Common myeloid progenitor, CD34-positive (primary cell): ENCODE measurements around the gene NOL4L.

ENCODE experiments used
- CTCF ChIA-PET: fragments of 350-600 bp; sonication (Branson Sonifier 250); formaldehyde crosslinking; loops from one replicate; lab custom pipeline; 2021; ENCODE audit warnings: antibody characterized with exemption; lab: Charles Lee
- POLR2A ChIA-PET: fragments of 350-600 bp; sonication (Branson Sonifier 250); formaldehyde crosslinking; loops from one replicate; lab custom pipeline; 2021; ENCODE audit warnings: antibody characterized with exemption; lab: Charles Lee
- DNase-seq, 3 donors: peaks; one replicate each; pipeline versions ENCODE4 v3.0.0 to v3.0.0-alpha.2; 2013
- H3K27ac ChIP-seq, 2 experiments: 1 replicate in 1 of 2; 2 replicates in 1 of 2; pipeline ENCODE4 v1.7.0; 2013; ENCODE audit warnings: inconsistent platforms in 2 of 2, low read length in 2 of 2, mild to moderate bottlenecking in 2 of 2, low read depth in 1 of 2, moderate library complexity in 1 of 2; ENCODE audit not compliant: severe bottlenecking in 2 of 2, insufficient read depth in 1 of 2, poor library complexity in 1 of 2
- H3K27me3 ChIP-seq, 5 experiments: replicated peaks in 2 of 5; 1 replicate in 3 of 5; 2 replicates in 2 of 5; pipeline versions ENCODE4 v1.6.1 to v1.7.0; 2013; ENCODE audit warnings: low read length in 4 of 5, mild to moderate bottlenecking in 2 of 5, moderate library complexity in 2 of 5, inconsistent platforms in 1 of 5; ENCODE audit not compliant: insufficient read depth in 5 of 5, control insufficient read depth in 4 of 5
- H3K36me3 ChIP-seq, 4 experiments: 1 replicate in 2 of 4; 2 replicates in 2 of 4; pipeline versions ENCODE4 v1.6.1 to v1.7.0; 2013; ENCODE audit warnings: low read length in 3 of 4, control low read depth in 1 of 4, mild to moderate bottlenecking in 1 of 4; ENCODE audit not compliant: control insufficient read depth in 4 of 4, insufficient read depth in 4 of 4
- H3K4me1 ChIP-seq, 4 experiments: 1 replicate in 3 of 4; 2 replicates in 1 of 4; pipeline versions ENCODE4 v1.6.1 to v1.7.1; 2013; ENCODE audit warnings: low read length in 3 of 4, mild to moderate bottlenecking in 3 of 4, control low read depth in 1 of 4, inconsistent platforms in 1 of 4, moderate library complexity in 1 of 4; ENCODE audit not compliant: control insufficient read depth in 4 of 4, insufficient read depth in 4 of 4; ENCODE audit errors: control extremely low read depth in 1 of 4
- H3K4me3 ChIP-seq, 7 experiments: 1 replicate in 4 of 7; 2 replicates in 3 of 7; pipeline versions ENCODE4 v1.5.1 to v1.7.0; 2013; ENCODE audit warnings: mild to moderate bottlenecking in 7 of 7, low read length in 6 of 7, moderate library complexity in 6 of 7, inconsistent platforms in 2 of 7, low read depth in 2 of 7, control low read depth in 1 of 7; ENCODE audit not compliant: insufficient read depth in 4 of 7, control insufficient read depth in 1 of 7; ENCODE audit errors: extremely low read depth in 1 of 7
- H3K9me3 ChIP-seq, 5 experiments: 1 replicate in 4 of 5; 2 replicates in 1 of 5; pipeline versions ENCODE4 v1.6.1 to v1.7.1; 2013; ENCODE audit warnings: low read length in 4 of 5, mild to moderate bottlenecking in 2 of 5, inconsistent platforms in 1 of 5, low read depth in 1 of 5, moderate library complexity in 1 of 5; ENCODE audit not compliant: control insufficient read depth in 4 of 5, insufficient read depth in 2 of 5; ENCODE audit errors: control extremely low read depth in 1 of 5
- WGBS: methylation state at CpG from one replicate; pipeline ENCODE4 v1.1.5; 2013; ENCODE audit not compliant: insufficient coverage; 5-methylcytosine and 5-hydroxymethylcytosine counted together

Gene NOL4L

GRCh38 chr20:32457479-32457986, 127.6 kb downstream of the NOL4L start:
- WGBS: 19% methylated on average over 24 of the region's 29 CpGs
- DNase-seq: peak in 2 of 3 donors; percentile 35 to 44
- Histone ChIP-seq H3K27me3 (no peaks in the 10 kb centered on the region), H3K4me1 (peaks cover 0 to 24% (median 23%) of the 10 kb centered on the region in 4 experiments), H3K36me3 (peaks cover 2 to 67% (median 38%) of the 10 kb centered on the region in 4 experiments), H3K9me3 (no peaks in the 10 kb centered on the region), H3K4me3 (peak overlapping the region in 3 of 7 experiments; percentile 30 to 44 (median 40)), H3K27ac (no peak overlapping the region)
- CTCF ChIA-PET: interaction anchor here (0.9 to 2.8 kb wide), 10 partner anchors 8 to 52 kb away, joined by 3 to 16 read pairs (median 6); no protein-coding TSS in a partner anchor
- POLR2A ChIA-PET: interaction anchor here (0.6 to 1.1 kb wide), 2 partner anchors 190 to 215 kb away, joined by 3 to 4 read pairs; no protein-coding TSS in a partner anchor

- Histone ChIP-seq H3K4me3 (peak overlapping the region in 2 of 7 experiments; percentile 30 to 40), H3K27me3 (no peaks in the 10 kb centered on the region), H3K9me3 (no peaks in the 10 kb centered on the region), H3K36me3 (peaks cover 2 to 69% (median 42%) of the 10 kb centered on the region in 4 experiments), H3K4me1 (peaks cover 0 to 29% (median 28%) of the 10 kb centered on the region in 4 experiments), H3K27ac (no peak overlapping the region)
- DNase-seq: peak in 2 of 3 donors; percentile 55 to 59
- ChIA-PET POLR2A (interaction anchor here (1.1 kb wide), 1 partner anchor 191 kb away, joined by 4 read pairs; no protein-coding TSS in a partner anchor), CTCF (interaction anchor here (0.7 to 4.7 kb wide), 13 partner anchors 9 to 121 kb away, joined by 3 to 23 read pairs (median 4); no protein-coding TSS in a partner anchor)
- 28% methylated on average over 32 of the region's 36 CpGs for WGBS
Observed at GRCh38 chr20:32456869-32457478, 128.2 kb downstream of the NOL4L start.

GRCh38 chr20:32455901-32456701, 129.0 kb downstream of the NOL4L start:
- 96% methylated on average over 33 of the region's 35 CpGs for WGBS
- Histone ChIP-seq H3K27me3 (no peaks in the 10 kb centered on the region), H3K4me3 (no peak overlapping the region), H3K9me3 (no peaks in the 10 kb centered on the region), H3K27ac (no peak overlapping the region), H3K4me1 (peaks cover 0 to 37% (median 32%) of the 10 kb centered on the region in 4 experiments), H3K36me3 (peaks cover 2 to 72% (median 45%) of the 10 kb centered on the region in 4 experiments)
- DNase-seq: no peak
- ChIA-PET CTCF (interaction anchor here (0.7 to 4.7 kb wide), 9 partner anchors 10 to 183 kb away, joined by 3 to 23 read pairs (median 3); no protein-coding TSS in a partner anchor), POLR2A (no interaction called here)

GRCh38 chr20:32455171-32455900, 129.8 kb downstream of the NOL4L start:
- no peak overlapping the region for H3K4me3 ChIP-seq
- H3K27me3 ChIP-seq: no peaks in the 10 kb centered on the region
- CTCF ChIA-PET: interaction anchor here (0.9 to 4.7 kb wide), 6 partner anchors 10 to 183 kb away, joined by 3 to 23 read pairs (median 4); no protein-coding TSS in a partner anchor
- DNase-seq: no peak
- no peaks in the 10 kb centered on the region for H3K9me3 ChIP-seq
- POLR2A ChIA-PET: no interaction called here
- H3K27ac ChIP-seq: no peak overlapping the region
- peaks cover 2 to 73% (median 48%) of the 10 kb centered on the region in 4 experiments for H3K36me3 ChIP-seq
- peaks cover 0 to 45% (median 34%) of the 10 kb centered on the region in 4 experiments for H3K4me1 ChIP-seq
- WGBS: 74% methylated on average over 7 of the region's 12 CpGs

- POLR2A ChIA-PET: no interaction called here
- DNase-seq: no peak
- CTCF ChIA-PET: interaction anchor here (0.9 to 4.7 kb wide), 2 partner anchors 10 to 15 kb away, joined by 3 to 23 read pairs; no protein-coding TSS in a partner anchor
- Histone ChIP-seq H3K36me3 (peaks cover 2 to 76% (median 50%) of the 10 kb centered on the region in 4 experiments), H3K27me3 (no peaks in the 10 kb centered on the region), H3K27ac (no peak overlapping the region), H3K4me1 (peaks cover 0 to 53% (median 41%) of the 10 kb centered on the region in 4 experiments), H3K9me3 (no peaks in the 10 kb centered on the region), H3K4me3 (no peak overlapping the region)
- 96% methylated on average over 24 of the region's 31 CpGs for WGBS
Observed at GRCh38 chr20:32454164-32455145, 130.7 kb downstream of the NOL4L start.
